GM12878 (cell line): Measurements from ENCODE around the gene CBFB. TPM values are rescaled to one million over a fixed set of nuclear protein-coding genes. Genes with fewer than 3 reads are reported as not detected.

Experiments used
- ATAC-seq: fragments of 200-7000 bp; cut with Tn5 transposase; 3 replicates; pipeline ENCODE4 v1.9.1; 2020; ENCODE audit warnings: mild to moderate bottlenecking, moderate library complexity
- BruUV-seq: library from RNA; stranded (reverse); fragments of 400-500 nt; replicated peaks from 2 replicates; lab custom pipeline; 2021; lab: Mats Ljungman, UMichigan
- CTCF ChIA-PET: fragments of 300-600 bp; sonication (Branson Sonifier 250); formaldehyde crosslinking; extraction: SDS; loops from one replicate; lab custom pipeline; 2021; ENCODE audit warnings: inconsistent platforms; lab: Yijun Ruan, JAX
- POLR2A ChIA-PET: fragments of 350-600 bp; formaldehyde crosslinking; extraction: SDS; loops from one replicate; lab custom pipeline; 2021; ENCODE audit warnings: inconsistent platforms; lab: Charles Lee
- RAD21 ChIA-PET: fragments of 300-600 bp; sonication (Branson Sonifier 250); formaldehyde crosslinking; loops from one replicate; lab custom pipeline; 2023; ENCODE audit warnings: antibody characterized with exemption; ENCODE audit not compliant: unreplicated experiment; lab: Charles Lee
- SMC1A ChIA-PET: fragments of 300-600 bp; sonication (Branson Sonifier 250); formaldehyde crosslinking; loops from one replicate; lab custom pipeline; 2023; ENCODE audit not compliant: unreplicated experiment, uncharacterized antibody; lab: Charles Lee
- DNase-seq: peaks from one replicate; pipeline ENCODE4 v3.0.0-alpha.2; 2011; ENCODE audit warnings: low read depth, low spot score
- FAIRE-seq: peaks from 3 replicates; lab custom pipeline; 2011; peaks lifted over from hg19 to GRCh38; lab: Jason Lieb, UNC
- H2AFZ ChIP-seq: 2 replicates; pipeline ENCODE4 v1.6.0; 2011; ENCODE audit warnings: low read depth, low read length, control low read depth; ENCODE audit not compliant: control insufficient read depth
- H3K27ac ChIP-seq: 2 replicates; pipeline ENCODE4 v1.5.1; 2011; ENCODE audit warnings: control low read depth; ENCODE audit not compliant: control insufficient read depth, insufficient read depth
- H3K27me3 ChIP-seq, 2 experiments: replicated peaks in 1 of 2; 2 replicates each; pipeline versions ENCODE4 v1.6.0 to v1.6.1; 2011; ENCODE audit warnings: low read length in 1 of 2; ENCODE audit not compliant: control insufficient read depth in 2 of 2, insufficient read depth in 2 of 2
- H3K36me3 ChIP-seq, 2 experiments: 2 replicates each; pipeline ENCODE4 v1.5.1; 2011; ENCODE audit warnings: low read length in 1 of 2; ENCODE audit not compliant: control insufficient read depth in 2 of 2, insufficient read depth in 2 of 2
- H3K4me1 ChIP-seq: 2 replicates; pipeline ENCODE4 v1.6.1; 2011; ENCODE audit warnings: mild to moderate bottlenecking, low read length, moderate library complexity, mixed read lengths; ENCODE audit not compliant: control insufficient read depth, insufficient read depth
- H3K4me2 ChIP-seq: 2 replicates; pipeline ENCODE4 v1.6.0; 2011; ENCODE audit warnings: control low read depth; ENCODE audit not compliant: control insufficient read depth, insufficient read depth
- H3K4me3 ChIP-seq: fragments of 200-600 bp; sonication (generic); 2 replicates; pipeline ENCODE4 v1.5.1; 2016
- H3K79me2 ChIP-seq: 2 replicates; pipeline ENCODE4 v1.6.0; 2011; ENCODE audit warnings: low read length; ENCODE audit not compliant: control insufficient read depth, insufficient read depth
- H3K9ac ChIP-seq: 2 replicates; pipeline ENCODE4 v1.8.0; 2011; ENCODE audit warnings: low read length, control low read depth, mixed read lengths; ENCODE audit not compliant: control insufficient read depth, insufficient read depth
- H3K9me3 ChIP-seq: replicated peaks from 3 replicates; pipeline ENCODE4 v1.5.1; 2011; ENCODE audit warnings: mild to moderate bottlenecking, low read length; ENCODE audit not compliant: control insufficient read depth, insufficient read depth
- H4K20me1 ChIP-seq: 2 replicates; pipeline ENCODE4 v1.6.0; 2011; ENCODE audit not compliant: control insufficient read depth, insufficient read depth
- EP300 ChIP-seq, 2 experiments: fragments of 150-350 bp in 1 of 2; IDR thresholded peaks; 2 replicates each; pipeline ENCODE4 v1.6.1; 2011 to 2012; ENCODE audit warnings: low read depth in 2 of 2, low read length in 2 of 2, borderline replicate concordance in 1 of 2, improper control_type of control experiment in 1 of 2, inconsistent platforms in 1 of 2; ENCODE audit not compliant: control insufficient read depth in 1 of 2
- FOXK2 ChIP-seq: fragments of 450-650 bp; IDR thresholded peaks from 2 replicates; pipeline ENCODE4 v1.6.1; 2017; ENCODE audit warnings: mild to moderate bottlenecking, moderate library complexity
- HDAC2 ChIP-seq: fragments of 200-600 bp; sonication (generic); IDR thresholded peaks from 2 replicates; pipeline ENCODE4 v1.6.1; 2017
- IKZF2 ChIP-seq, 2 experiments: fragments of 450-650 bp; IDR thresholded peaks; 2 replicates each; pipeline ENCODE4 v1.6.1; 2017; ENCODE audit warnings: mild to moderate bottlenecking in 2 of 2, moderate library complexity in 2 of 2
- NR2F1 ChIP-seq: fragments of 450-650 bp; conservative IDR thresholded peaks from 2 replicates; pipeline ENCODE4 v1.6.1; 2017; ENCODE audit warnings: mild to moderate bottlenecking
- PAX5 ChIP-seq: IDR thresholded peaks from 2 replicates; pipeline ENCODE4 v1.6.1; 2011; ENCODE audit warnings: low read depth, low read length, borderline replicate concordance
- SKIL ChIP-seq: fragments of 450-650 bp; IDR thresholded peaks from 2 replicates; pipeline ENCODE4 v1.6.1; 2017; ENCODE audit warnings: mild to moderate bottlenecking, low read depth, inconsistent platforms; ENCODE audit not compliant: poor library complexity, severe bottlenecking
- SREBF2 ChIP-seq: IDR thresholded peaks from 2 replicates; pipeline ENCODE4 v1.6.1; 2012; ENCODE audit warnings: mild to moderate bottlenecking, low read length
- SRF ChIP-seq, 2 experiments: IDR thresholded peaks; 2 replicates each; pipeline ENCODE4 v1.6.1; 2011; ENCODE audit warnings: low read depth in 2 of 2, low read length in 2 of 2, mild to moderate bottlenecking in 1 of 2, moderate library complexity in 1 of 2
- STAT1 ChIP-seq: fragments of 450-650 bp; conservative IDR thresholded peaks from 2 replicates; pipeline ENCODE4 v1.6.1; 2014; ENCODE audit warnings: antibody characterized with exemption, mild to moderate bottlenecking
- SUZ12 ChIP-seq: fragments of 200-600 bp; sonication (generic); IDR thresholded peaks from one replicate; pipeline ENCODE4 v1.6.1; 2018; ENCODE audit warnings: antibody characterized with exemption, mild to moderate bottlenecking; ENCODE audit not compliant: unreplicated experiment
- TCF3 ChIP-seq: IDR thresholded peaks from 2 replicates; pipeline ENCODE4 v1.6.1; 2012; ENCODE audit warnings: low read depth, mild to moderate bottlenecking, low read length, borderline replicate concordance; ENCODE audit not compliant: insufficient read depth
- ZBTB4 ChIP-seq: fragments of 450-650 bp; formaldehyde crosslinking; IDR thresholded peaks from 2 replicates; pipeline ENCODE4 v1.4.0; 2022; ENCODE audit warnings: mild to moderate bottlenecking, moderate library complexity
- ZNF274 ChIP-seq: IDR thresholded peaks from one replicate; pipeline ENCODE4 v1.8.0; 2011; ENCODE audit not compliant: insufficient read length, insufficient read depth
- WGBS: methylation state at CpG from one replicate; pipeline ENCODE4 v1.1.6; 2016; ENCODE audit warnings: low lambda C conversion rate; ENCODE audit not compliant: insufficient replicate concordance, insufficient coverage; ENCODE audit errors: missing lambda C conversion rate; 5-methylcytosine and 5-hydroxymethylcytosine counted together
- in situ Hi-C: fragments of 300-500 bp; cut with MboI; formaldehyde crosslinking; loops from 9 replicates; pipeline ENCODE4 v1.14.3; 2018; ENCODE audit warnings: mixed read lengths
- intact Hi-C: fragments of 100-400 bp; cut with micrococcal nuclease; formaldehyde crosslinking; loops from one replicate; pipeline ENCODE4 v1.14.2; 2022; ENCODE audit not compliant: unreplicated experiment
- polyA plus RNA-seq, 11 experiments: library from polyadenylated mRNA; depleted of rRNA in 4 of 11; unstranded in 6 of 11; stranded (reverse) in 5 of 11; fragments of >200 nt; fragmentation: Nextera tagmentation in 4 of 11; fragmentation: Illumina TruSeq in 1 of 11; extraction: Ambion mirVana in 4 of 11; extraction: Trizol in 1 of 11; gene quantifications; 1 replicate in 1 of 11; 2 replicates in 10 of 11; pipeline versions ENCODE4 v1.2.1 to v1.2.3, GENCODE V29; 2011 to 2016; ENCODE audit warnings: inconsistent platforms in 2 of 11, missing spikeins in 2 of 11, low read depth in 1 of 11
- total RNA-seq, 4 experiments: library from RNA; depleted of rRNA in 3 of 4; stranded (reverse); fragments of >200 nt in 3 of 4; fragmentation: Illumina TruSeq in 1 of 4; extraction: Trizol in 1 of 4; gene quantifications; 2 replicates each; pipeline versions ENCODE4 v1.2.1 to v1.2.3, GENCODE V29; 2013 to 2021
- TF ChIP-seq, protein P1 (sequence below): fragments of 450-650 bp; IDR thresholded peaks from 2 replicates; pipeline ENCODE4 v1.6.1; 2016; ENCODE audit warnings: mild to moderate bottlenecking

CBFB gene
- total and polyA plus RNA-seq, 10 of the 15 experiments (the other 5 are each of a cell fraction or from before 2014, with no cell fraction given) = 25.3 to 83.8 (median 65.7) TPM

DNA sequence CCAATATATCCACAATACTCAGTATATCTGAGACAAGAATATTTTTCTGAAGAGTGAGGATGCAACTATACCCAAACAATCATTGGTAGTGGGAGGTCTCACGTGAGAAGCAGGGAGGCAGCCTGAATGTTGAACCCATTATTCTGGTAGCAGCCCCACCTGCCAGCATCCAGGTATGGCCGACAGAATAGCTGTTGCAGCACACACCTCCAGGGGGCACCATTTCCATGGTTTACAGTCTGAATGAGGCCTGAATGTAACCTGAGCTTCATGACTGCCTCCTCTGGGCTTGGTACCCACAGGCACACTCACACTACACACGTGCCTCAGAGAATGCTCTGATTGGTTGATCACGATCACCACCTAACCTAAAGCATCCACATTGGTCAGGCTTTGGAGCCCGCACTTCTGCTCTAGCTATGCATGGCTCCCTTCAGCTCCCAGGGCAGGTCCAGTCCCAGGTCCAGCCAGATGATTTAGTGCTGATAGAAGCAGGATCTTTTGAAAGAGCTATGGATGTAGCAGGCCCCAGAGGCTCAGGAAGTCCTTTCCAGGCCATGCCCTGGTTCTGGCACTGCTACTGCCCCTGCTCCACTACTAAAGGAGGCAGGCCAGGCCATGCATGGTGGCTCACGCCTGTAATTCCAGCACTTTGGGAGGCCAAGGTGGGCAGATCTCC, 11.0 kb upstream of the CBFB start:
- intact Hi-C loops (loop anchor here (1.0 to 10.0 kb wide), 5 partner anchors 63 to 167 kb away; partner anchors contain the start of gene B3GNT9), in situ Hi-C loops (loop anchor here (5.0 kb wide), 2 partner anchors 84 to 134 kb away; partner anchors contain the start of gene B3GNT9)
- ATAC-seq (peak; percentile 96), DNase-seq (peak; percentile 82), FAIRE-seq (peak; percentile 100)
- SMC1A ChIA-PET = interaction anchor here (0.8 to 4.4 kb wide), 39 partner anchors 10 to 230 kb away, joined by 3 to 57 read pairs (median 5); partner anchors contain the start of genes B3GNT9, CBFB, E2F4 and FBXL8
- H3K27ac ChIP-seq = no peak overlapping the region
- peaks cover 13% of the 10 kb centered on the region; the same call in 1 of the 2 replicates for H3K4me1 ChIP-seq
- H3K36me3 ChIP-seq = no peaks in the 10 kb centered on the region
- H3K9me3 ChIP-seq = no peaks in the 10 kb centered on the region
- no peak overlapping the region for H3K4me2 ChIP-seq
- H3K79me2 ChIP-seq = no peaks in the 10 kb centered on the region
- H3K27me3 ChIP-seq = peaks cover 0 to 2% of the 10 kb centered on the region in 2 experiments; a peak in 3 of 4 replicates
- peak overlapping the region; percentile 59; the same call in 1 of the 2 replicates for H2AFZ ChIP-seq
- no peaks in the 10 kb centered on the region for H4K20me1 ChIP-seq
- CTCF ChIA-PET = interaction anchor here (0.6 to 12.3 kb wide), 56 partner anchors 9 to 206 kb away, joined by 3 to 205 read pairs (median 4); partner anchors contain the start of genes B3GNT9, CBFB, E2F4 and EXOC3L1
- H3K9ac ChIP-seq = no peak overlapping the region
- RAD21 ChIA-PET = interaction anchor here (0.6 to 4.8 kb wide), 41 partner anchors 8 to 243 kb away, joined by 3 to 85 read pairs (median 4); partner anchors contain the start of genes B3GNT9, CBFB, FBXL8 and FHOD1
- H3K4me3 ChIP-seq = no peak overlapping the region
- 9% methylated on average over 6 of the region's 6 CpGs for WGBS
- POLR2A ChIA-PET = interaction anchor here (0.5 to 3.0 kb wide), 10 partner anchors 10 to 152 kb away, joined by 3 to 15 read pairs (median 3); partner anchors contain the start of genes CBFB and NOL3
- no TSS peak for BruUV-seq
- no peak for TF ChIP-seq STAT1
- no peak for TF ChIP-seq IKZF2 (IDR thresholded peaks at IDR 0.05)
- TF ChIP-seq, protein P1, sequence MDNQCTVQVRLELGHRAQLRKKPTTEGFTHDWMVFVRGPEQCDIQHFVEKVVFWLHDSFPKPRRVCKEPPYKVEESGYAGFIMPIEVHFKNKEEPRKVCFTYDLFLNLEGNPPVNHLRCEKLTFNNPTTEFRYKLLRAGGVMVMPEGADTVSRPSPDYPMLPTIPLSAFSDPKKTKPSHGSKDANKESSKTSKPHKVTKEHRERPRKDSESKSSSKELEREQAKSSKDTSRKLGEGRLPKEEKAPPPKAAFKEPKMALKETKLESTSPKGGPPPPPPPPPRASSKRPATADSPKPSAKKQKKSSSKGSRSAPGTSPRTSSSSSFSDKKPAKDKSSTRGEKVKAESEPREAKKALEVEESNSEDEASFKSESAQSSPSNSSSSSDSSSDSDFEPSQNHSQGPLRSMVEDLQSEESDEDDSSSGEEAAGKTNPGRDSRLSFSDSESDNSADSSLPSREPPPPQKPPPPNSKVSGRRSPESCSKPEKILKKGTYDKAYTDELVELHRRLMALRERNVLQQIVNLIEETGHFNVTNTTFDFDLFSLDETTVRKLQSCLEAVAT = no peak
- no peak for TF ChIP-seq FOXK2
- TF ChIP-seq EP300 (IDR thresholded peaks at IDR 0.05; ENCODE audit: borderline replicate concordance in 1 of 2, control insufficient read depth in 1 of 2, low read depth in 2 of 2, low read length in 2 of 2) = no peak
- TF ChIP-seq SRF (IDR thresholded peaks at IDR 0.05; ENCODE audit: low read depth in 2 of 2, low read length in 2 of 2) = 0 out of 4 replicates have a peak, but pooled peaks of 1 of the 2 experiments have one; percentile 9
- no peak for TF ChIP-seq SUZ12
- no peak for TF ChIP-seq PAX5
- no peak for TF ChIP-seq TCF3
- no peak for TF ChIP-seq SKIL
- no peak for TF ChIP-seq HDAC2
- no peak for TF ChIP-seq SREBF2
- no peak for TF ChIP-seq ZNF274
- no peak for TF ChIP-seq ZBTB4 (CRISPR knock-in tag)
- TF ChIP-seq NR2F1 = no peak
